Endothelial cell of umbilical vein (primary cell): ENCODE measurements around the gene CD300LG. TPM values are rescaled to one million over a fixed set of nuclear protein-coding genes. Genes with fewer than 3 reads are reported as not detected.

Source experiments
- BruUV-seq: library from RNA; stranded (reverse); fragments of 400-500 nt; replicated peaks from 2 replicates; lab custom pipeline; 2021; lab: Mats Ljungman, UMichigan
- CTCF ChIA-PET: fragments of 300-600, 350-600 bp; sonication (Branson Sonifier 250); formaldehyde crosslinking; loops from one replicate; lab custom pipeline; 2021; ENCODE audit warnings: antibody characterized with exemption, inconsistent platforms; lab: Charles Lee
- POLR2A ChIA-PET: fragments of 300-600, 350-600 bp; sonication (Branson Sonifier 250); formaldehyde crosslinking; loops from one replicate; lab custom pipeline; 2021; ENCODE audit warnings: antibody characterized with exemption, inconsistent platforms; lab: Charles Lee
- DNase-seq: peaks from one replicate; pipeline ENCODE4 v3.0.0-alpha.2; 2011; ENCODE audit warnings: low read depth, low spot score
- FAIRE-seq: peaks from 2 replicates; lab custom pipeline; 2011; peaks lifted over from hg19 to GRCh38; lab: Jason Lieb, UNC
- H2AFZ ChIP-seq: 2 replicates; pipeline ENCODE4 v1.6.0; 2012; ENCODE audit warnings: low read depth, low read length, control low read depth, inconsistent platforms
- H3K27ac ChIP-seq: 2 replicates; pipeline ENCODE4 v1.5.1; 2011; ENCODE audit warnings: low read depth, mild to moderate bottlenecking, control low read depth, low read length, moderate library complexity; ENCODE audit not compliant: insufficient read depth
- H3K27me3 ChIP-seq, 2 experiments: 2 replicates each; pipeline versions ENCODE4 v1.6.0 to v1.6.1; 2011; ENCODE audit warnings: low read length in 2 of 2, mixed read lengths in 1 of 2; ENCODE audit not compliant: control insufficient read depth in 2 of 2, insufficient read depth in 2 of 2
- H3K36me3 ChIP-seq, 2 experiments: 2 replicates in 1 of 2; 3 replicates in 1 of 2; pipeline ENCODE4 v1.5.1; 2011; ENCODE audit warnings: low read length in 2 of 2, mild to moderate bottlenecking in 1 of 2, moderate library complexity in 1 of 2; ENCODE audit not compliant: control insufficient read depth in 2 of 2, insufficient read depth in 2 of 2; ENCODE audit errors: extremely low read depth in 1 of 2
- H3K4me1 ChIP-seq: 3 replicates; pipeline ENCODE4 v1.5.1; 2011; ENCODE audit warnings: mild to moderate bottlenecking, low read length; ENCODE audit not compliant: control insufficient read depth, insufficient read depth; ENCODE audit errors: extremely low read depth
- H3K4me2 ChIP-seq: 2 replicates; pipeline ENCODE4 v1.6.1; 2011; ENCODE audit warnings: low read length, control low read depth, mixed read lengths; ENCODE audit not compliant: insufficient read depth
- H3K4me3 ChIP-seq, 3 experiments: fragments of 200-600 bp in 1 of 3; sonication (generic), shearing (Covaris generic) in 1 of 3; replicated peaks in 1 of 3; 2 replicates each; pipeline ENCODE4 v1.5.1; 2011 to 2016; ENCODE audit warnings: control low read depth in 3 of 3, low read length in 3 of 3, mild to moderate bottlenecking in 2 of 3, inconsistent platforms in 1 of 3, low read depth in 1 of 3, moderate library complexity in 1 of 3; ENCODE audit not compliant: insufficient read depth in 1 of 3
- H3K79me2 ChIP-seq: 2 replicates; pipeline ENCODE4 v1.6.0; 2012; ENCODE audit warnings: low read length, inconsistent platforms; ENCODE audit not compliant: control insufficient read depth, insufficient read depth
- H3K9ac ChIP-seq: replicated peaks from 2 replicates; pipeline ENCODE3; 2011; ENCODE audit warnings: low read length, control low read depth; ENCODE audit not compliant: insufficient read depth; ENCODE audit errors: extremely low read depth
- H3K9me1 ChIP-seq: replicated peaks from 3 replicates; pipeline ENCODE4 v1.6.0; 2011; ENCODE audit warnings: mild to moderate bottlenecking, low read length; ENCODE audit not compliant: control insufficient read depth, insufficient read depth; ENCODE audit errors: extremely low read depth
- H3K9me3 ChIP-seq: replicated peaks from 2 replicates; pipeline ENCODE4 v1.5.1; 2012; ENCODE audit warnings: low read length, inconsistent platforms; ENCODE audit not compliant: control insufficient read depth, insufficient read depth
- H4K20me1 ChIP-seq: replicated peaks from 2 replicates; pipeline ENCODE3; 2011; ENCODE audit warnings: mild to moderate bottlenecking, low read length; ENCODE audit not compliant: control insufficient read depth, insufficient read depth; ENCODE audit errors: extremely low read depth
- EZH2 ChIP-seq: IDR thresholded peaks from 2 replicates; pipeline ENCODE4 v1.6.1; 2012; ENCODE audit warnings: borderline replicate concordance, low read depth, mild to moderate bottlenecking, moderate library complexity, low read length, inconsistent platforms; ENCODE audit not compliant: severe bottlenecking
- FOS ChIP-seq: IDR thresholded peaks from 2 replicates; pipeline ENCODE4 v1.6.1; 2011; ENCODE audit warnings: mild to moderate bottlenecking, low read length, moderate library complexity, borderline replicate concordance; ENCODE audit not compliant: insufficient read depth
- GATA2 ChIP-seq: IDR thresholded peaks from 2 replicates; pipeline ENCODE4 v1.7.0; 2011; ENCODE audit warnings: low read depth, mild to moderate bottlenecking, moderate library complexity, mixed read lengths, low read length; ENCODE audit not compliant: insufficient read length, insufficient read depth
- JUN ChIP-seq: IDR thresholded peaks from 2 replicates; pipeline ENCODE4 v1.6.1; 2011; ENCODE audit warnings: borderline replicate concordance, low read depth; ENCODE audit not compliant: insufficient read length, insufficient read depth
- MYC ChIP-seq: IDR thresholded peaks from one replicate; pipeline ENCODE4 v1.6.1; 2011; ENCODE audit warnings: mild to moderate bottlenecking, low read depth, low read length
- POLR2A ChIP-seq: IDR thresholded peaks from 2 replicates; pipeline ENCODE4 v1.6.1; 2012; ENCODE audit warnings: low read depth, mild to moderate bottlenecking, control low read depth, low read length
- POLR2AphosphoS5 ChIP-seq: IDR thresholded peaks from 2 replicates; pipeline ENCODE4 v1.6.1; 2012; ENCODE audit warnings: low read depth, mild to moderate bottlenecking, control low read depth, low read length, moderate library complexity; ENCODE audit not compliant: insufficient read depth
- dilution Hi-C: fragments of 300-500 bp; cut with MboI; formaldehyde crosslinking; loops from one replicate; pipeline ENCODE4 v1.15.0; 2019; ENCODE audit warnings: low sequenced_read_pairs; ENCODE audit not compliant: extremely low pct_ligation_motif_present
- intact Hi-C: fragments of 100-400 bp; cut with micrococcal nuclease; formaldehyde crosslinking; loops from one replicate; pipeline ENCODE4 v1.10.0; 2022
- polyA plus RNA-seq, 4 experiments: library from polyadenylated mRNA; depleted of rRNA in 3 of 4; stranded (reverse) in 3 of 4; unstranded in 1 of 4; fragments of >200 nt; gene quantifications; 2 replicates each; pipeline versions ENCODE4 v1.2.1 to v1.2.3, GENCODE V29; 2011 to 2012; ENCODE audit warnings: missing spikeins in 1 of 4
- total RNA-seq: library from RNA; stranded (reverse); gene quantifications from 2 replicates; pipeline ENCODE4 v1.2.3, GENCODE V29; 2021
- TF ChIP-seq, protein P1 (sequence below): IDR thresholded peaks from 2 replicates; pipeline ENCODE4 v1.6.1; 2011; ENCODE audit not compliant: insufficient read depth, insufficient read length
- TF ChIP-seq, protein P2 (sequence below), 2 donors: IDR thresholded peaks; 1 replicate in 1 of 2; 2 replicates in 1 of 2; pipeline ENCODE4 v1.5.1; 2011; ENCODE audit warnings: low read length in 2 of 2, mild to moderate bottlenecking in 2 of 2, moderate library complexity in 2 of 2, control low read depth in 1 of 2, inconsistent platforms in 1 of 2, low read depth in 1 of 2; ENCODE audit not compliant: insufficient read depth in 1 of 2; ENCODE audit errors: extremely low read depth in 1 of 2

The CD300LG gene
- total and polyA plus RNA-seq, 2 donors (not counting 3 experiments of a cell fraction or from before 2014, with no cell fraction given): not detected

GRCh38 chr17:43829738-43830137, 17.2 kb upstream of the CD300LG start:
- intact Hi-C loops (no loop called here), dilution Hi-C loops (no loop called here)
- Histone ChIP-seq H3K27ac (no peak overlapping the region), H3K9me3 (no peaks in the 10 kb centered on the region), H2AFZ (no peak overlapping the region), H3K27me3 (no peaks in the 10 kb centered on the region), H4K20me1 (no peaks in the 10 kb centered on the region), H3K36me3 (peaks cover 0 to 5% of the 10 kb centered on the region in 2 experiments), H3K79me2 (no peaks in the 10 kb centered on the region), H3K4me2 (no peak overlapping the region), H3K9me1 (no peaks in the 10 kb centered on the region), H3K4me3 (no peak overlapping the region), H3K9ac (no peak overlapping the region), H3K4me1 (peaks cover 2% of the 10 kb centered on the region)
- no peak for DNase-seq
- POLR2A ChIA-PET: no interaction called here
- CTCF ChIA-PET: interaction anchor here (1.8 to 5.8 kb wide), 3 partner anchors 11 to 40 kb away, joined by 7 to 28 read pairs (median 8); partner anchors contain the start of gene CD300LG
- TF ChIP-seq MYC: no peak
- TF ChIP-seq, protein P1, sequence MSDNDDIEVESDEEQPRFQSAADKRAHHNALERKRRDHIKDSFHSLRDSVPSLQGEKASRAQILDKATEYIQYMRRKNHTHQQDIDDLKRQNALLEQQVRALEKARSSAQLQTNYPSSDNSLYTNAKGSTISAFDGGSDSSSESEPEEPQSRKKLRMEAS: no peak
- TF ChIP-seq, protein P2, sequence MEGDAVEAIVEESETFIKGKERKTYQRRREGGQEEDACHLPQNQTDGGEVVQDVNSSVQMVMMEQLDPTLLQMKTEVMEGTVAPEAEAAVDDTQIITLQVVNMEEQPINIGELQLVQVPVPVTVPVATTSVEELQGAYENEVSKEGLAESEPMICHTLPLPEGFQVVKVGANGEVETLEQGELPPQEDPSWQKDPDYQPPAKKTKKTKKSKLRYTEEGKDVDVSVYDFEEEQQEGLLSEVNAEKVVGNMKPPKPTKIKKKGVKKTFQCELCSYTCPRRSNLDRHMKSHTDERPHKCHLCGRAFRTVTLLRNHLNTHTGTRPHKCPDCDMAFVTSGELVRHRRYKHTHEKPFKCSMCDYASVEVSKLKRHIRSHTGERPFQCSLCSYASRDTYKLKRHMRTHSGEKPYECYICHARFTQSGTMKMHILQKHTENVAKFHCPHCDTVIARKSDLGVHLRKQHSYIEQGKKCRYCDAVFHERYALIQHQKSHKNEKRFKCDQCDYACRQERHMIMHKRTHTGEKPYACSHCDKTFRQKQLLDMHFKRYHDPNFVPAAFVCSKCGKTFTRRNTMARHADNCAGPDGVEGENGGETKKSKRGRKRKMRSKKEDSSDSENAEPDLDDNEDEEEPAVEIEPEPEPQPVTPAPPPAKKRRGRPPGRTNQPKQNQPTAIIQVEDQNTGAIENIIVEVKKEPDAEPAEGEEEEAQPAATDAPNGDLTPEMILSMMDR (IDR thresholded peaks at IDR 0.05; ENCODE audit: extremely low read depth in 1 of 2, insufficient read depth in 1 of 2, low read depth in 1 of 2, low read length in 2 of 2): no peak
- no peak for FAIRE-seq
- BruUV-seq: no TSS peak

- H4K20me1 ChIP-seq: no peaks in the 10 kb centered on the region
- no peaks in the 10 kb centered on the region for H3K79me2 ChIP-seq
- dilution Hi-C loops (no loop called here), intact Hi-C loops (no loop called here)
- no peaks in the 10 kb centered on the region for H3K27me3 ChIP-seq
- peaks cover 0 to 2% of the 10 kb centered on the region in 2 experiments for H3K36me3 ChIP-seq
- no peak overlapping the region for H3K4me3 ChIP-seq
- H3K27ac ChIP-seq: no peak overlapping the region
- no peaks in the 10 kb centered on the region for H3K9me1 ChIP-seq
- DNase-seq: no peak
- H3K4me2 ChIP-seq: no peak overlapping the region
- no peak for TF ChIP-seq JUN
- TF ChIP-seq MYC: no peak
- no peak for TF ChIP-seq FOS
- TF ChIP-seq, protein P2 (IDR thresholded peaks at IDR 0.05; ENCODE audit: extremely low read depth in 1 of 2, insufficient read depth in 1 of 2, low read depth in 1 of 2, low read length in 2 of 2): no peak
- TF ChIP-seq EZH2: no peak
- TF ChIP-seq, protein P1: no peak
- TF ChIP-seq POLR2AphosphoS5: no peak
- TF ChIP-seq POLR2A: no peak
- no peak for TF ChIP-seq GATA2
- H3K9me3 ChIP-seq: no peaks in the 10 kb centered on the region
- no peak overlapping the region for H2AFZ ChIP-seq
- no peak for FAIRE-seq
- ChIA-PET POLR2A (no interaction called here), CTCF (interaction anchor here (1.8 to 5.8 kb wide), 2 partner anchors 10 to 16 kb away, joined by 8 to 28 read pairs; partner anchors contain the start of gene CD300LG)
- H3K4me1 ChIP-seq: peaks cover 2% of the 10 kb centered on the region
- BruUV-seq: no TSS peak
- H3K9ac ChIP-seq: no peak overlapping the region
These were observed 16.4 kb upstream of the CD300LG start for GRCh38 chr17:43830510-43831140.
